Astrocyte of the spinal cord (primary cell): ENCODE measurements around the gene CD300A.

Experiments
- DNase-seq: peaks from one replicate; pipeline ENCODE4 v3.0.0; 2011; ENCODE audit warnings: low read depth, low spot score
- H3K4me3 ChIP-seq: 2 replicates; pipeline ENCODE4 v1.5.1; 2011; ENCODE audit warnings: low read depth, mild to moderate bottlenecking, low read length, moderate library complexity
- in situ Hi-C: cut with HindIII; loops from 2 replicates; pipeline ENCODE4 v1.10.0; 2017; ENCODE audit warnings: low sequenced_read_pairs
- TF ChIP-seq, protein P1 (sequence below): IDR thresholded peaks from 2 replicates; pipeline ENCODE4 v1.5.1; 2012; ENCODE audit warnings: low read depth, mild to moderate bottlenecking, low read length, inconsistent platforms

Gene CD300A

DNA sequence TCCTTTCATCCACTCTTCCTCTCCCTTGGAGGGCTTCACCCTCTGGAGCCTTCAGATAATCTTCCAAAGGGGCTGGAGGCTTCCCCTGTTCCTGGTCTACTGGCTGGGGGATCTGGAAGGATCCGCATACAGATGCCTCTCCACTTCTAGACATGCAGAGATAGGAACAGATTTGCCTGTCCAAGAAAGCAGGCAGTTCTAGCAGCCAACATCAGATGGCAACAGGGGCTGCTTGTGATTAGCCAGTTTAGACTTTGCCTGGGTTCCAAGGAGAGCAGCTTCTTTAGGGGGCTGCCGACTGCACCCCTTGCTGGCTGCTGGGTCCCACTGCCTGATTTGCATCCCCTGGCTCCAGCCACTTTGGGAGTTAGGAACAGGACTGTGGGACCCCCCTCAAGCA is 6.2 kb upstream of the CD300A start:
- DNase-seq, result no peak
- in situ Hi-C loops, result no loop called here
- TF ChIP-seq, protein P1, sequence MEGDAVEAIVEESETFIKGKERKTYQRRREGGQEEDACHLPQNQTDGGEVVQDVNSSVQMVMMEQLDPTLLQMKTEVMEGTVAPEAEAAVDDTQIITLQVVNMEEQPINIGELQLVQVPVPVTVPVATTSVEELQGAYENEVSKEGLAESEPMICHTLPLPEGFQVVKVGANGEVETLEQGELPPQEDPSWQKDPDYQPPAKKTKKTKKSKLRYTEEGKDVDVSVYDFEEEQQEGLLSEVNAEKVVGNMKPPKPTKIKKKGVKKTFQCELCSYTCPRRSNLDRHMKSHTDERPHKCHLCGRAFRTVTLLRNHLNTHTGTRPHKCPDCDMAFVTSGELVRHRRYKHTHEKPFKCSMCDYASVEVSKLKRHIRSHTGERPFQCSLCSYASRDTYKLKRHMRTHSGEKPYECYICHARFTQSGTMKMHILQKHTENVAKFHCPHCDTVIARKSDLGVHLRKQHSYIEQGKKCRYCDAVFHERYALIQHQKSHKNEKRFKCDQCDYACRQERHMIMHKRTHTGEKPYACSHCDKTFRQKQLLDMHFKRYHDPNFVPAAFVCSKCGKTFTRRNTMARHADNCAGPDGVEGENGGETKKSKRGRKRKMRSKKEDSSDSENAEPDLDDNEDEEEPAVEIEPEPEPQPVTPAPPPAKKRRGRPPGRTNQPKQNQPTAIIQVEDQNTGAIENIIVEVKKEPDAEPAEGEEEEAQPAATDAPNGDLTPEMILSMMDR, result no peak
- no peak overlapping the region for H3K4me3 ChIP-seq

DNA sequence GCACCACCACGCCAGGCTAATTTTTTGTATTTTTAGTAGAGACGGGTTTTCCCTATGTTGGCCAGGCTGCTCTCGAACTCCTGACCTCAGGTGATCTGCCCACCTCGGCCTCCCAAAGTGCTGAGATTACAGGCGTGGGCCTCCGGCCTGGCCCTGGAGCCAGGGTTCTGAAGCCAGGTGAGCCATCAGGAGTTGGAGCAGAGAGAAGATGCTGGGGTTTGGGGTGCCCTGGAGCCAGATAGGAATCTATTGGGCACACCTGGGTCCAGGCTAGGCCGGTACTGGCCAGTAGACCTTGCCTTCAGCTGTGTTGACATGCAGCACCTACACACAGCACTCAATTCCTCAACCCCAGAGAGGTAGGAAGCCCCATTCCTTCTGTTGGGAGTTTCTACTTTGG is 5.4 kb upstream of the CD300A start:
- no peak overlapping the region for H3K4me3 ChIP-seq
- in situ Hi-C loops, result no loop called here
- TF ChIP-seq, protein P1, result no peak
- DNase-seq, result no peak

- DNase-seq, result no peak
- in situ Hi-C loops, result no loop called here
- H3K4me3 ChIP-seq, result no peak overlapping the region
- TF ChIP-seq, protein P1, result no peak
These were observed 4.8 kb upstream of the CD300A start for GRCh38 chr17:74461611-74462010.

DNA sequence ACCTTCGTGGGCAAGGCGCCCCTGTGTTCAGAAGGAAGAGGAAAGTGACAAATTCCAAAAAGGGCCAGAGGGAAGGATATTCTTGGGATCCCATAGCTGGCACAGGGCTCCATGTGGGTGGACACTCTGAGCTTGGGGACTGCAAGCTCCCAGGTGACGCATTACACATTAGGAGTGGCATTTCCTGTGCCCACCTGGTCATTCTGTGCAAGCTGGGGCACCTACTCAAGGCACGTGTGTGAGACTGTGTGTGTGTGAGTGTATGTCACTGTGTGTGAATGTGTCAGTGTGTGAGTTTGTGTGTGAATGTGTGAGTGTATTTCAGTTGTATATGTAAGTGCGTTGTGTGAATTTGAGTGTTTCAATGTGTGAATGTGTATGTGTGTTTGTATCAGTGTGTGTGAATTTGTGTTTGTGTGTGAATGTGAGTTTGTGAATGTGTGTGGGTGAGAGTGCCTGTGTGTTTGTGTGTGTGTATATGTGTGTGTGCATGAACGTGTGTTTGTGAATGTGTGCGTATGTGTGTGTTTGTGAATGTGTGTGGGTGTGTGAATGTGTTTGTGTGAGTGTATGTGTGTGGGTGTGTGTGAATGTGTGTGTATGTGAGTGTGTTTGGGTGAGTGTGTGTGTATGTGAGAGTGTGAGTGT is 1.6 kb upstream of the CD300A start:
- DNase-seq, result no peak
- H3K4me3 ChIP-seq, result no peak overlapping the region
- TF ChIP-seq, protein P1, result no peak
- in situ Hi-C loops, result no loop called here

DNA sequence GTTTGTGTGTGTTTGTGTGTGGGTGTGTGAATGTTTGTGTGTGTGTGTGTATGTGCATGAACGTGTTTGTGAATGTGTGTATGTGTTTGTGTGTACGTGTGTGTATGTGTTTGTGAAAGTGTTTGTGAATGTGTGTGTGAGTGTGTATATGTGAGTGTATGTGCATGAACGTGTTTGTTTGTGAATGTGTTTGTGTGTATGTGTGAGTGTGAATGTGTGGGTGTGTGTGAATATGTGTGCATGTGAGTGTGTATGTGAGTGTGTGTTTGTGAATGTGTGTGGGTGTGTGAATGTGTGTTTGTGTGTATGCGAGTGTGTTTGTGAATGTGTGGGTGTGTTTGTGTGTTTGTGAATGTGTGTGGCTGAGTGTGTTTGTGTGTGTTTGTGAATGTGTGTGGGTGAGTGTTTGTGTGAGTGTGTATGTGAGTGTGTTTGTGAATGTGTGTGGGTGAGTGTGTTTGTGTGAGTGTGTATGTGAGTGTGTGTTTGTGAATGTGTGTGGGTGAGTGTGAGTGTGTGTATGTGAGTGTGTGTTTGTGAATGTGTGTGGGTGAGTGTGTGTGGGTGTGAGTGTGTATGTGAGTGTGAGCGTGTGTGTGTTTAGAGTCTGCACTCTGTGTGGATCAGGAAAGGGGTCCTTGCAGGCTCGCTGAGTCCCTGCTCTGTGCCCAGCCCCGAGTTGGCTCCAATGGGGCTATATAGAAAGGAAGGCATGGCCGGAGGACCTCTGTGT is 890 bp upstream of the CD300A start:
- TF ChIP-seq, protein P1, result no peak
- in situ Hi-C loops, result no loop called here
- DNase-seq, result no peak
- H3K4me3 ChIP-seq, result no peak overlapping the region

DNA sequence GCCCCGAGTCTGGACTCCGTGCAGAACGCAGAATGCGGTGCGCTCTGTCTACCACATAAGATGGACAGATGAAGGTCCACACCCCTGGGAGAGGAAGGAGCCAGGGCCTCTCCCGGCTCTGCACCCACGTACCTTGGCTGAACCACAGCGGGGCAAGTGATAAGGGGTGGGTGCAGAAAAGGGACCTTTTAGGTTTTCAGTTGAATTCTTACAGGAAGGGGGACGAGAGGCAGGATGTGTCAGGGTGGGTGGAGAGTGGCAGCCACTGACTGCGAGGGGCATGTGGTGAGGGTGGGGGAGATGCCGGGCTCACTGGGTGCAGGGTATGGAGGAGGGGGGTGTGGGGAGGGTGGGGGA is 372 bp downstream of the CD300A start:
- H3K4me3 ChIP-seq, result no peak overlapping the region
- TF ChIP-seq, protein P1, result no peak
- in situ Hi-C loops, result no loop called here
- no peak for DNase-seq
